ENCODE data around the gene PACRG. TPM values are rescaled to one million over a fixed set of nuclear protein-coding genes. Genes with fewer than 3 reads are reported as not detected.

Gene PACRG
- total and polyA plus RNA-seq, 8 donors, result 1.5 to 6.8 (median 4.6) TPM

GRCh38 chr6:162706232-162706631 lies 21.5 kb upstream of the PACRG start:
- ATAC-seq (peak; percentile 65), DNase-seq (peak in 3 of 4 donors; percentile 47 to 92 (median 80))
- no peaks in the 10 kb centered on the region for H3K36me3 ChIP-seq
- H3K4me3 ChIP-seq, result no peak overlapping the region
- no peaks in the 10 kb centered on the region for H3K27me3 ChIP-seq
- H3K27ac ChIP-seq, result peak overlapping the region; percentile 33 to 67
- intact Hi-C loops (cut with DNase I), result no loop called here
- H3K9me3 ChIP-seq, result no peaks in the 10 kb centered on the region
- peaks cover 0 to 9% of the 10 kb centered on the region in 2 donors for H3K4me1 ChIP-seq
- no peak for TF ChIP-seq CTCF (IDR thresholded peaks at IDR 0.05)

DNA sequence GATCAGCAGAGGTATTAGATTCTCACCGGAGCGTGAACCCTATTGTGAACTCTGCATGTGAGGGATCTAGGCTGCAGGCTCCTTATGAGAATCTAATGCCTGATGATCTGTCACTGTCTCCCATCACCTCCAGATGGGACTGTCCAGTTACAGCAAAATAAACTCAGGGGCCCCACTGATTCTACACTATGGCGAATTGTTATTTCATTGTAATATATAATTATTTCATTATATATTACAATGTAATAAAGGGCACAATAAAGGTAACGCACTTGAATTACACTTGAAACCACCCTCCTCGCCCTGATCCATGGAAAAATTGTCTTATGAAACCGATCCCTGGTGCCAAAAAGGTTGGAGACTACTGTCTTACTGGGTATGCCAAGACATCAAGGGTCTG lies 18.8 kb upstream of the PACRG start:
- no peaks in the 10 kb centered on the region for H3K36me3 ChIP-seq
- H3K27ac ChIP-seq, result no peak overlapping the region
- H3K4me1 ChIP-seq, result peaks cover 0 to 9% of the 10 kb centered on the region in 2 donors
- intact Hi-C loops (cut with DNase I), result no loop called here
- no peak overlapping the region for H3K4me3 ChIP-seq
- no peaks in the 10 kb centered on the region for H3K9me3 ChIP-seq
- DNase-seq (no peak), ATAC-seq (no peak)
- no peaks in the 10 kb centered on the region for H3K27me3 ChIP-seq
- TF ChIP-seq CTCF (IDR thresholded peaks at IDR 0.05), result no peak

DNA sequence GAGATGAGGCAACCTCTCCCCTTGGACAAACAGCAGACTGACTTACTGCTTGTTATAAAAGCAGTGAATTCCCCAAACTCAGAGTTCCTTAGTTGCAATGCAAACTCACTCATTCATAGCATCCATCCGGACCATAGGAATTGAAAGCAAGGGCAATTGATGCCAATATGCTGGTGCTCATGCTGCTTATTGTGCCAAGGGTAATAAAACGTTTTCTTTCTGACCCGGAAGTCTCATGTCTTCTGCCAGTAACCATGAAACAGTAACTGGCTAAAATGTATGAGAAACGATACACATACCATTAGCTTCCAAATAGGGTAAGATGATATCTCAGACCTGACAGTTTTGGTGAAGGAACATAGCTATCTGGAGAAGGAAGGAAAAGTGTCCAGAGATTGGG lies 18.3 kb upstream of the PACRG start:
- Histone ChIP-seq H3K4me1 (peaks cover 0 to 9% of the 10 kb centered on the region in 2 donors), H3K9me3 (no peaks in the 10 kb centered on the region), H3K4me3 (no peak overlapping the region), H3K36me3 (no peaks in the 10 kb centered on the region), H3K27me3 (no peaks in the 10 kb centered on the region), H3K27ac (no peak overlapping the region)
- DNase-seq (no peak), ATAC-seq (no peak)
- TF ChIP-seq CTCF (IDR thresholded peaks at IDR 0.05), result no peak
- intact Hi-C loops (cut with DNase I), result no loop called here

GRCh38 chr6:162710419-162710818 lies 17.4 kb upstream of the PACRG start:
- no peak for ATAC-seq
- DNase-seq, result no peak
- H3K27ac ChIP-seq, result no peak overlapping the region

DNA sequence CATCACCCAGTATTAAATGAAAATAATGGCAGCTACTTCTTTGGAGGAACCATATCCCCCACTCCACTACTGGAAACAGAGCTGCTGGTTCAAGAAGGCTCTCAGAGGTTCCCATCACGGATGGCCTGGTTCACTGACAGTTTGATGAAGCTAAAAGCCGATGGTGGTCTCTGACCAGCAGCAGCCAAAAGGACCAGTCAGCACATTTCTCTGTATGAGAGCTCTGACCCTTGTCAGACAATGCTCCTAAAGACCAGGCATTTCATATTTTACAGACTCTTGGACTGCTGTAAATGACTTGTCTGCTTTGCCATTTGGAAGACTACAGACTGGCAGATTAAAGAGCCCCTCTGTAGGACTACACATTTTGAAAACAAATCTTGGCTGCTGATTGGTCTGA lies 16.8 kb upstream of the PACRG start:
- intact Hi-C loops (cut with DNase I), result no loop called here
- H3K4me1 ChIP-seq, result peaks cover 0 to 6% of the 10 kb centered on the region in 2 donors

More at GRCh38 chr6:162710419-162710818, 17.4 kb upstream of the PACRG start:
- Histone ChIP-seq H3K4me3 (no peak overlapping the region), H3K9me3 (no peaks in the 10 kb centered on the region), H3K27me3 (no peaks in the 10 kb centered on the region), H3K36me3 (no peaks in the 10 kb centered on the region), H3K4me1 (peaks cover 0 to 9% of the 10 kb centered on the region in 2 donors)
- TF ChIP-seq CTCF (IDR thresholded peaks at IDR 0.05), result no peak
- intact Hi-C loops (cut with DNase I), result no loop called here

More for the DNA sequence above, 16.8 kb upstream of the PACRG start:
- H3K27me3 ChIP-seq, result no peaks in the 10 kb centered on the region
- ATAC-seq (no peak), DNase-seq (no peak)
- no peak for TF ChIP-seq CTCF (IDR thresholded peaks at IDR 0.05)
- H3K36me3 ChIP-seq, result no peaks in the 10 kb centered on the region
- H3K4me3 ChIP-seq, result no peak overlapping the region
- no peaks in the 10 kb centered on the region for H3K9me3 ChIP-seq
- H3K27ac ChIP-seq, result no peak overlapping the region

Data from left lung (tissue), 10 donors.